ENCODE results near the gene SCGB2A2. TPM values are rescaled to one million over a fixed set of nuclear protein-coding genes. Genes with fewer than 3 reads are reported as not detected.

SCGB2A2 gene
- not detected in 2 replicates for total RNA-seq

DNA sequence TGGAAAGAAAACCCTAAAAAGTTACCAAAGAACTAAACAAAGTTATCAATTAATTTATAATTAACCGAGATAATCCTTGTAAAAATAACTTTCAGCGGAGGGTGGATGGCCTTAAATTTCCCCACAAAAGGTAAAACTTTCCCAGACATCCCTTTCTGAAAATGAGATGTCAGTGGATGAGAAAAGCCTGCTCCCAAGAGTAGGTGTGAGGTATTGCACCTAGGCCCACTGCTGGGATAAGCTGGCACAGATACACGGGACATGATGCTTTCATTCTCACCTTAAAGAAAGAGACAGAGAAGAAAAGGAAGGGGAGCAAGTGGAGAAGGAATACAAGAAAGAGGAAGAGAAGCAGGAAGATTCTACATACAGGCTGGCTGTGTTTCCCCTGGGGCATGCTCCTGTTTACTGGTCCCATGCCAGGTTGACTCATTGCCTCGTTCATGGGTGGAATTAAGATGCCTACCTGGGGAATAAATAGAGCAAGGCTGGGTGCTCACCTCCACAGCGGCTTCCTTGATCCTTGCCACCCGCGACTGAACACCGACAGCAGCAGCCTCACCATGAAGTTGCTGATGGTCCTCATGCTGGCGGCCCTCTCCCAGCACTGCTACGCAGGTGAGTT is at the start of gene SCGB2A2:
SCGB2A2 (plus strand) TSS at position 505 of the 625 bp plus-strand sequence; CDS start at position 564, 59 bp downstream.
- intact Hi-C loops (cut with micrococcal nuclease), result no loop called here

DNA sequence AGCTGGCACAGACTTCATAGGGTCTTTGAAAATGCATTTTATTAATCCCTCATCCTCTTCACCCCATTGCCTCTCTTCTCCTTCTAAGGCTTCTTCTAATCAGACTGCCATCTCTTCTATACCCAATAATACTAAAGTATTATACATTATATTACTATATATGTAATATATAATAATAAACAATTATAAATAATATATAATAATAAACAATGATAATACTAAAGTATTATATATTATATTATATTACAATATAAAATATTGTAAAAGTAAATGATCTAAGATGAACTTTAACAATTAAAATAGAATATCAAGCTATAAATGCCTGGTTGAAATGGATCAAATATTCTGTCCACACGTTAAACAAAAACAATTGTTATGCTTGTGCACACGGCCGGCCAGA is 48.5 kb upstream of the SCGB2A2 start:
- intact Hi-C loops (cut with micrococcal nuclease), result no loop called here

GRCh38 chr11:62223095-62223494 is 46.9 kb upstream of the SCGB2A2 start:
- intact Hi-C loops (cut with micrococcal nuclease), result no loop called here

DNA sequence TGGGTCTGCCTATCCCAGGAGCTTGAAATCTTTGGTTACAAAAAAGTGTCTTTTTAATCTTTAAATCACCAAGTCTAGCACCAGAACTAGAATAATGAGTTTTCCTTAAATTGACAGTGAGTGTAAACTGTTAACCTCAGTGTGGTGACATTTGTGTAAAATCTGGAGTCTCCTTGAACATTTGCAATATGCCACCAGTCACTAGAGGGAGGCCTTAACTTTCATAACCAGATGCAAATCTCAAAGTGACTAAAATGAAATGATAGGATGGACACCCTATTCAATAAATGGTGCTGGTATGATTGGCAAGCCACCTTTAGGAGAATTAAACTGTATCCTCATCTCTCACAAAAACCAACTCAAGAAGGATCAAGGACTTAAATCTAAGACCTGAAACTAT is 36.2 kb upstream of the SCGB2A2 start:
- intact Hi-C loops (cut with micrococcal nuclease), result no loop called here

- intact Hi-C loops (cut with micrococcal nuclease), result no loop called here
Measured at GRCh38 chr11:62236187-62236586, 33.8 kb upstream of the SCGB2A2 start.

- intact Hi-C loops (cut with micrococcal nuclease), result no loop called here
Measured at GRCh38 chr11:62237499-62237898, 32.5 kb upstream of the SCGB2A2 start.

GRCh38 chr11:62238151-62238550 is 31.8 kb upstream of the SCGB2A2 start:
- intact Hi-C loops (cut with micrococcal nuclease), result no loop called here

- intact Hi-C loops (cut with micrococcal nuclease), result no loop called here
Measured at GRCh38 chr11:62241095-62241494, 28.9 kb upstream of the SCGB2A2 start.

DNA sequence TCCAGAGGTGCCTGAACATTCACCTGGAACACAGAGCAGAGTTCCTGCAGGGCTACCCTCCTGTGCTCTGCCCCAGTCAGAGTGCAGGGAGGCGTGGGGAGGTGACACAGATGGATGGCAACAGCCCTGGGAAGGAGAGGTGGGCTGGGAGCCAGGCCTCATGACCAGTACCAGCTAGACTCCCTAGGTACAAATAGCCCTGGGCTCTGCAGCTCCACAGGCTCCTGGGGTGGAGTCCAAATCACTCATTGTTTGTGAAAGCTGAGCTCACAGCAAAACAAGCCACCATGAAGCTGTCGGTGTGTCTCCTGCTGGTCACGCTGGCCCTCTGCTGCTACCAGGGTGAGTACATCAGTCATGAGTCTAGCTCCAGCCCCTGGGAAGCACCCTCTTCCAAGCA is 27.9 kb upstream of the SCGB2A2 start, which contains the start of gene SCGB1D2:
SCGB1D2 (plus strand) TSS at position 219 of the 400 bp plus-strand sequence; CDS start at position 288, 69 bp downstream.
- intact Hi-C loops (cut with micrococcal nuclease), result no loop called here

DNA sequence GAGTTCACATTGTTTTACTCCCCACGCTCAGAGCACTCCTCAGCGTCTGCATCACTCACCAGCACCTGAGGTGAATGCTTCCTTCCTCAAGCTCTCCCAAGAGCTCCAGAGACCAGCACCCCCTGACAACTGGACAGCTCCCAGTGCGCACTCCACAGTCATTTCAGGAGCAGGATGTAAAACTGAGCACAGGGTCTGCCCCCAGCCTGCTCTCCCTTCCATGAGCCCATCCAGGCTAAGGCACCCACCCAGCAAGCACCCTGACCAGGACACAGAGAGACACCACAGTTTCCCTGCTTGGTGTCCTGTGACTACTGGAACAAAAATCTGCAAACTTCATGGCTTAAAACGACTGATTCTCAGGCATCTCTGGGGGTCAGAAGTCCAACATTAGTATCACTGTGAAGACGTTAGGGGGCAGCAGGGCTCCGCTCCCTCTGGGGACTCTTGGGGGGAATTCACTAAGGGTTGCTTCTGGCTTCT is 24.6 kb upstream of the SCGB2A2 start:
- intact Hi-C loops (cut with micrococcal nuclease), result no loop called here

- intact Hi-C loops (cut with micrococcal nuclease), result no loop called here
Measured at GRCh38 chr11:62251698-62252097, 18.3 kb upstream of the SCGB2A2 start.

DNA sequence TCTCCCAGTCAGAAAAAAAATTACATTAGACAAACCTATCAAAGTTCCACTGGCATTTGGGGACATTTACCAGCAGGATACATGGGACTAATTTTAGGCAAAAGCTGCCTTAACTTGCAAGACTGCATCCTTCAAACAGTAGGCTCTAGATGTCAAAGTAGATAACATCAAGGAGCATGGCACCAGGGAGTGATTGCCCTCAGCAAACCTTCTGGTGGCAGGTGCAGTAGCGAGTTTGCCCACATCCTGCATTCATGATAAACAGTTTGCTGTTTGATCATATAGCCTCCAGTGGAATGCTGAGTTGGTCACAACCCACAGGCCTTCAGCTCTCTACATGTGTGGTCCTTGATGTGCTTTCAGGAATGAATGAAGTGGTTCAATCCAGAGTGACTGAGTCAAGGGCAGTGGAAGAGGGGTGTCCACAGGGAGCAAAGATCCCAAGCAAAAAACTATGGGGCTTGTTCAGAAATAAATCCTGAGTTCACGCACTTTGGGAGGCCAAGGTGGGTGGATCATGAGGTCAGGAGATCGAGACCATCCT is 15.9 kb upstream of the SCGB2A2 start:
- intact Hi-C loops (cut with micrococcal nuclease), result no loop called here

- intact Hi-C loops (cut with micrococcal nuclease), result no loop called here
Measured at GRCh38 chr11:62256281-62256680, 13.7 kb upstream of the SCGB2A2 start.

- intact Hi-C loops (cut with micrococcal nuclease), result no loop called here
Measured at GRCh38 chr11:62260261-62260953, 9.6 kb upstream of the SCGB2A2 start.

DNA sequence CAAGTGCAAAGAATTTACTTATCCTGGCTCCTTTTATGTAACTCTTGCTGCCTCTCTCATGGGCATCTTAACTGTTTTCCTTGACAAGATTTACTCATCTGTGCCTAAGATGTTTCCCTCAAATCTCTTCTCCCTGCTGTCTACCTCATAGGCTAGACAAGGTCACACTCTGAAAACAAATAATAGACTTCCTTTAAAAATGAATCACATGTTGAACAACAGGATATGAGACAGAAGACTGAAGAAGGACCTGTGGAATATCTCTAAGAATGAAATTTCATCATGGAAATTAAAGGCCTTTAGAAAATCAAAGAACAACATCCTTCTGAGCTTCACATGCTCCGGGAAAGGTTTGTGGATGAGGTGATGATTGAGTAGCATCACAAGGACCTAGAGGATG is 6.0 kb upstream of the SCGB2A2 start:
- intact Hi-C loops (cut with micrococcal nuclease), result no loop called here

DNA sequence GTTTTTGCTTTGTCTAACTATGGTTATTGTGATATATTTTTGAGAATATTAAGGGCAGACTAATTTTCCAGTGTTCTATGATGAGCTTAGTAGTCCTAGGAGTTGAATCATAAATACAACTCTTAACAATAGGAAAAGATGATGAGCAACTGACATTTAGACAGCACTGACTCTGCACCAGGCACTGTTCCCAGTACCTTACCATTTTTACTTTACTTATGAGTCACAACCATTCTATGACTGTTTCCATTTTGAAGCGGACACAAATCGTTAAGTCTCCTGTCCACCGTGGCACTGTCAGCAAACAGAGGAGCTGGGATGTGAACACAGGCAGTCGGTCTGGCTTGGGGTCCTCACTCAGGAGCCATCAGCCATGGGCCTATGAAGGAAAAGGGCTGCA is 3.4 kb upstream of the SCGB2A2 start:
- intact Hi-C loops (cut with micrococcal nuclease), result no loop called here

DNA sequence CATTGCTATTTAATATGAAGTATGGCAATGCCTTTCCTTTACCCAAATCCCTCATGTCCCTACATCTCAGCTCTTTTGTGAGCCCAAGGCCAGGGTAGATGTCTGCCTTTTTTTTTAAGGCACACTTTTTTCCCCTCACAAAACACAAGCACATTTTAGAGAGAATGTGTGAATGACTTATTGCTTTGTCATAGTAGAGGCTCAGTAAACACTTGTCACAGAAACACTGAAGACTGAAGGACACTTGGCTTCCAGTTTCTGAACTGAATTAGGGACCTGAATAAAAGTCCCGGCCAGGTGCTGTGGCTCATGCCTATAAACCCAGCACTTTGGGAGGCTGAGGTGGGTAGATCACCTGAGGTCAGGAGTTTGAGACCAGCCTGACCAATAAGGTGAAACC is 2.9 kb upstream of the SCGB2A2 start:
- intact Hi-C loops (cut with micrococcal nuclease), result no loop called here

- intact Hi-C loops (cut with micrococcal nuclease), result no loop called here
Measured at GRCh38 chr11:62267576-62267975, 2.4 kb upstream of the SCGB2A2 start.

DNA sequence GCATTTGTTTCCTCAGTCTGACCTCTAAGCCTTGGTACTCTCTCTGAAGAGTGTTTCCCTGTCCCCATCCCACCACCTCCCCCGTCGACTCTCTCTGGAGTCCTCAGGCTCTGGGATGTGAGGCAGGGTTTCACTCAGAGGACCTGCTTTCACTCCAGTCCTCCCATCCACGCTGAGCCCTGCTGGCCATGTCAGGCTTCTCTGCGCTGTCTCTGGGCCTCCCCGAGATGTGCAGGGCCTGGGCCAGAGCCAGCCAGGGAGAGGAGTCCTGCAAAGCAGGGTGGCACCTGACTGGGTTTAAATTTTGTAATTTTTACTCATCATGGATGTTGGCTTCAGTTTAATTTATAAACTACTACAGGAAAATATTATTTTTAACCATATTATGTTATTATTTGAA is 3.3 kb downstream of the SCGB2A2 start:
- intact Hi-C loops (cut with micrococcal nuclease), result no loop called here

GRCh38 chr11:62273789-62274275 is 3.9 kb downstream of the SCGB2A2 start:
- intact Hi-C loops (cut with micrococcal nuclease), result no loop called here

- intact Hi-C loops (cut with micrococcal nuclease), result no loop called here
Measured at GRCh38 chr11:62280452-62280851, 10.5 kb downstream of the SCGB2A2 start.

- intact Hi-C loops (cut with micrococcal nuclease), result no loop called here
Measured at GRCh38 chr11:62295504-62295903, 25.5 kb downstream of the SCGB2A2 start.

Measured in T-helper 2 cell treated with Interferon-gamma antibody and Interleukin-4, amounts not matched to agents 100 ng/mL and 5 ng/mL, for 36 hours (primary cell).